Stimulated activated CD8-positive, alpha-beta memory T cell treated with anti-CD3 and anti-CD28 coated beads, Interleukin-2, amount 100 ng/mL, for 48 hours (primary cell): Measurements from ENCODE around the gene SSPN.

Experiments used
- DNase-seq, 2 donors: peaks; one replicate each; pipeline ENCODE4 v3.0.0-alpha.2; 2020; ENCODE audit warnings: low read depth in 2 of 2

SSPN gene

GRCh38 chr12:26187014-26187798 is 8.2 kb upstream of the SSPN start:
- no peak for DNase-seq

- DNase-seq, result no peak
Observed at GRCh38 chr12:26188127-26188526, 7.2 kb upstream of the SSPN start.

DNA sequence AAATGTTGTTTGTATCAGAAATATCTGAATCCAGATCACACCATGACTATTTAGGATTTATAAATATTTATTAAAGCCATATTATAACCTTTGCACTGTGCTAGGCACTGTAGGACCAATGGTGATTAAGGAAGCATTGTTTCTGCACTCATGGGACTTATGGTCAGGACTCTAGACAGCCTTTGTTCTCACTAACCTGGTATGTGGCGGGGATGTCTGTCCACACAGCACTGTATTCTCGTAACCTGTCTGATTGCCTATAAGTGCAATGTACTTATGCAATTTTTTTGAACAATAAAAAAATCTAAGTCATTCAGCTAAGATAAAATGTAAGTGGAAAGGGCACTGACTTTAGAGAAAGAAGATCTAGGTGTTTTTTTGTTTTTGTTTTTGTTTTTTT is 6.7 kb upstream of the SSPN start:
- DNase-seq, result no peak

DNA sequence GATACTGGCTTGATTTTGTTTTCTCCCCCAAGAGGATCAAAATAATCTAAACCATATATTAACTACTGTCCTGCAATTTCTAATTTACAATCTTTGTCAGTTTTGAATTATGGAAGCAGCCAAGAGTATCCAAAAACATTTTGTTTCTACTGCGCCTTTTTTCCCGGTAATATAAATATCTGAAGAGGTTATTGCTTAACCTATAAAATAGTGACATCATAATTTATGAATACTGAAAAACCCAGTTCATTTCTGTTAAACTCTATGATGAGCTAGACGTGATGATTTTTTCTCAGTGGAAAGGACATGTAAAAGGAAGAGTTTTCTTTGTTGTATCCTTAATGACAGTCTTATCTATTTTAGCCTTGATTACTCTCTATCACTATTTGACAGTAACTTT is 3.2 kb upstream of the SSPN start:
- no peak for DNase-seq

DNA sequence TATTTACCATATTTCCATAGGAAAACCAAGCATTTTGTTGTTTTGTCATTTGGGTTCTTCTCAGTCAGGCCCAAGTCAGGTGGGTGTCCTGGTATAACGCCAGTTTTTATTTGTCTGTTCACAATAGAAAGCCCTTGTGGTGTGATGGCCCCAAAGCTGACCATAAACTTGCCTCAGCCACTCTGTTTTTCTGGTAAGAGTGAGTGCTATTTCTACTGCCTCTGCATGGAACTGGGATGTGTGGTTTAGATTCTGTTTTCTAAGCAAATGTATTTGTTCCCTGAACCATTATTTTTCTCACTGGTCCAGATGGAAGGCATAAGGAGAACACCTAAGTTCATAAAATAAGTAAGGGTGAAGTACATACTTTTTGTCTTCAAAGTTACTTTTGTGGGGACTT is 1.8 kb upstream of the SSPN start:
- no peak for DNase-seq

GRCh38 chr12:26195641-26196420 is 458 bp downstream of the SSPN start:
- no peak for DNase-seq

DNA sequence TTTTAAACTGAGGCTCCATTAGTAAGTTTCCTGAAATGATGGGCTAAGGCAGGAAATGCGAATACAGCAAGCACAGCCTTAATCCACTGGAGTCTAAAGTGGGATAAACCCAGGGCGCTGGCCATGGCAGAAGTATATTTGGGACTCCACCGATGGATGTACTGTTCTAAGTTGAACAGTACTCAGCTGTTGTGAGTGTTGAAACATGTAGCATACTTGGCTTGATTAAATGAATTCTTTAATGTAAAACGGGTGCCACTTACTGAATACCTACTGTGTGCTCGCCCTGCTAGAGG is 996 bp downstream of the SSPN start:
- no peak for DNase-seq

GRCh38 chr12:26197832-26198231 is 2.5 kb downstream of the SSPN start:
- no peak for DNase-seq

DNA sequence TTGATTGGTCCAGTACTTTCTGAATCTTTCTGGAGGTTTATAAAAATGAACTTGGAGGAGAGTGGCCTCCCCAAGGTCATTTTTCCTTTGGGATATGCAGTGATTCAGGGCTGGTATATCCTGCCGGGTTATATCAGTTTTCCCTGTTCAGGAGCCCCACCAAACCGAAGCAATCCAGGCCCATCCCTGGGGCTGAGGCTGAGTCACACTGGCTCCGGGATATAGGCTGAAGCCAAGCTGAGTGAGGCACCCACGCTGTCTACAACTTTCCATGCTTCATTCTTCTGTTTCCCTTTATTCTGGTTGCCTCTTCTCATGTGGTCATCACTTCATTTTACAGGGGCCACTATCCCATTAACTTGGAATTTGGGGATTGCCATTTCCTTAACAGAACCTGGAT is 3.4 kb downstream of the SSPN start:
- DNase-seq, result no peak

DNA sequence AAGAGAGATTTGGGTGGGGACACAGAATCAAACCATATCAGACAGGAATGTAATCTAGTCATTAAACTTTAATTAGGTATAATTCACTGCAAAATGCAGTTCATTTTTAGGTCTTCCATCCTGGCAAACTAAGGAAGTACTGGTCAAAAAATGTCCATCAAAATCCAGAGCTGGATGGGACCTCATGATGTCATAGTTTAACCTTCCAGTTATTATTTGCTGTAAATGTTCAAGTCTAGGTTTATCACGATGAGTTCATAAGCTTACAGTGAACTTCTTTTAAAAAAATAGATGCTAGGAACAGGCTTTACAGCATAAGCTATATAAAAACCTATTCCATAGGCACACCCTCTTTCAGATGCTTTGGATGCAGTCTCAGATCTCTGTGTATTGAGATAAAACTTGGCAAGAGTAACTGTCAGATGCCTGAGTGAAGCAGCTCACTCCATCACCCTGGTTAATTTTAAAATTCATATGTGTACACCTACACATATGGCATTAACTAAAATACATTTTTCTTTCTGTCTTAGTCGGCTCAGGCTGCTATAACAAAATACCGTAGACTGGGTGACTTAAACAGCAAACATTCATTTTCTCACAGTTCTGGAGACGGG is 7.9 kb downstream of the SSPN start:
- no peak for DNase-seq

GRCh38 chr12:26204612-26205289 is 9.4 kb downstream of the SSPN start:
- DNase-seq, result no peak

DNA sequence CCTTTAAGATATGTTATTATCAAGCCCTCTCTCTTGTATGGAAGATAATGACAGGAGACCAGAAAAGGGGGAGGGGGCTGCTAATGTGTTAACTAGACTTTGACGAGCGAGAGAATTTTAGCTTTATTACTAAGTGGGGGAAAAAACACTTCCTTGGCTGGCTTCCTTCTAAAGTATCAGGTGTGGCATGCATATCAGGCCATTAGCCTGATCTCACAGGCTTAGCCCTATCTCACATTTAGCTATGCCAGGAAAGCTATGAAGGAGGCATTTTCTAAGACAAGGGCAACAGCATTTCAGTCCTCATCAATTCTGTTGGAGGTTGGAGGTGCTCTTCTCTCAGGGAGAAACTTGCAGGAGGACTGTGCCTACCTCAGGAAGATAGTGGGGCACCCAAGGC is 9.9 kb downstream of the SSPN start:
- no peak for DNase-seq

DNA sequence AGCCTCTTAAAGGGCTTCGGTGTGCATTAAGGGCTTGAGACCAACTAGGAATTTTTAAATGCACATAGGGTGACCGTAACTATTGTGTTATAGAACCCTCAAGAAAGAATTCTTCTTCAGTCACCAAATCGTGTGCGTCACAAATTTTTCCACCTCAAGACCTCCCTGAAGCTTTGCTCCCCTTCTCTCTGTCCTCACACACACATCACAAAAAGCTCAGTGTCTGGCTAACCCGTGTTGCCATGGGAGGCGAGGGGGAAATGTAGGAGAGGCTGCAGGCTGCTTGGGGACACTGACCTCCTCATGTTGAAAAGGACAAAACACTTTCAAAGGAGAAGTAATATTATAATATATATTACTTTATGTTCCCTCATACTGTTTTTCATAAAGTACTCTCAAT is 10.6 kb downstream of the SSPN start:
- DNase-seq, result no peak

DNA sequence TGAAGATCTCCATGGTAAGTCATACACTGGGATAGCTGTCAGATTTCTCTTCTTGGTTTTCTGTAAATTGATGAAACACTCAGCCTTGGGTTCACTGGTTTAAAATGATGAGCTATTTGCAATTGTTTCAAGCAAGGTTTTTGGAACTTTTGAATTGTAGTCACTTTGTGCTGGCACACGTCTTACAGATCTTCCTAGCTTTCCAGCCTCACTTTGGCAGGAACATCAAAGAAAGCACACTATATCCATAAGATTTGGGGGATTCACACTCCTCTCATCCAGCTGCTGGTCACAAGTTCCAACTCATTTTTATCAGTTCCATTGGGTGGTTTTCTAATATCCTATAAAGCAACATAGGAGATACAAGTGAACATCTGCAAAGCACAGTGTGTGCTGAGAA is 16.0 kb downstream of the SSPN start:
- no peak for DNase-seq

DNA sequence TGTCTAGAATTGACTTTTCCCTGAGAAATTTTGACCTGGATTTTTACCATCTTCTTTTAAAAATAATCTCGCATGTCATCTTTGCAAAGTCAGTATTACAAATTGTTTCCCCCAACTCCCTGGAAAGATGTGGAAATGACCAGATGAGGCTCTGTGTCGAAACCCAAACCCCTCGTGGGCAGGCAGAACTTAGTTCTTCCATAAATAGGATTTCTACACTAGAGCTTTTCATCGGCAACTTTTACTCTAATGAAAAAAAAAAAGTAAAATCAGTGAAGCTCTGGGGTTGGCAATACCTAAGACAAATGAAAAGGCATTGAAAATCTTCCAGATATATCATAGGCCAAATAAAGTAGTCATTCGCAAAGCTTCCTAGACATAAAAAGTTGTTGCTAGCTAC is 17.0 kb downstream of the SSPN start:
- no peak for DNase-seq

GRCh38 chr12:26212988-26213387 is 17.6 kb downstream of the SSPN start:
- no peak for DNase-seq

- DNase-seq, result no peak
Observed at GRCh38 chr12:26214121-26214520, 18.7 kb downstream of the SSPN start.

GRCh38 chr12:26219736-26220135 is 24.4 kb downstream of the SSPN start:
- DNase-seq, result no peak

GRCh38 chr12:26224657-26225056 is 29.3 kb downstream of the SSPN start:
- DNase-seq, result no peak

- DNase-seq, result no peak
Observed at GRCh38 chr12:26226122-26226521, 30.7 kb downstream of the SSPN start.

- DNase-seq, result no peak
Observed at GRCh38 chr12:26226629-26227360, 31.4 kb downstream of the SSPN start.

GRCh38 chr12:26227361-26227745 is 32.0 kb downstream of the SSPN start:
- DNase-seq, result no peak
